HG03045 (cell line): ENCODE measurements around the gene ARHGAP42.

Source experiments
- ATAC-seq: cut with Tn5 transposase; IDR thresholded peaks from one replicate; pipeline ENCODE4 v1.9.1; 2021; ENCODE audit warnings: mild to moderate bottlenecking, moderate library complexity; ENCODE audit not compliant: unreplicated experiment

The ARHGAP42 gene

DNA sequence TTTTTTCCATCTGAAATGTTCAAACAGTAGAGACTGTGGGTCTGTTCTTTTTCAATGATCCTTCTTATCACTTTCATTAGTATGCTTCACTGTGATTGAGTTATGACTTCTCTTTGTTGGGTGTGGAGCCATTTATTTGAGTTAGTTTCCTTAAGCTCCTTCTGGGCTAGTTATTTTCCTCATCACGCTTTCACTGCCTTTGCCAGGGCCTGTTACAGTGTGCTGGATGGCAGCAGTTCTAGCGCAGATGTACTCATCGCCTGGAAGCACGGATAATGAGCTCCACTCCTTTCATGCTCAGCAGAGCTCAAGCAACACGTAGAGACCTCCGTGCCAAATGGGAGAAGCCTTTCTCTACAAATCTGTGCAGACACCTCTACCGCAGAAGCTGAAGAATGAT, 7.0 kb upstream of the ARHGAP42 start:
- ATAC-seq, result no peak

DNA sequence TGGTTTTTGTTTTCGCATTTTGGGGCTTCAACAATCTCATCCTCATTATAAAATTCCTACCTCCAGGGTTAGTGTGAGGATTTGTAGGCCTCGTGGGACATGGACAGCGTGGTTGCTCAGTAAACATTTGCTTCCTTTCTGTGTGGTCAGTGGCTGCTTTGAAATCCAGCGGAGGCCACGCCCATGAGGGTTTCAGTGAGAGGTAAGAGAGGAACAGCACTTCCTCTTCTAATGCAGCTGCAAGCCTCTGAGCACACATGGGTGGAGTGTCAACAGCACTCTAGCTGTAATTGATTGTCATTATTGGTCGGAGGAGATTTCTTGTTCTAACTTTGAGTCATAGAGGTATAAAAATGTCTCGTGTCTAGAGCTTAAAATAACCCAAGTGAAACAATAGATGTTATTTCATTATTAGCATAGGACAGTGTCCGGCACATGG, 6.0 kb upstream of the ARHGAP42 start:
- ATAC-seq, result peak; percentile 99

DNA sequence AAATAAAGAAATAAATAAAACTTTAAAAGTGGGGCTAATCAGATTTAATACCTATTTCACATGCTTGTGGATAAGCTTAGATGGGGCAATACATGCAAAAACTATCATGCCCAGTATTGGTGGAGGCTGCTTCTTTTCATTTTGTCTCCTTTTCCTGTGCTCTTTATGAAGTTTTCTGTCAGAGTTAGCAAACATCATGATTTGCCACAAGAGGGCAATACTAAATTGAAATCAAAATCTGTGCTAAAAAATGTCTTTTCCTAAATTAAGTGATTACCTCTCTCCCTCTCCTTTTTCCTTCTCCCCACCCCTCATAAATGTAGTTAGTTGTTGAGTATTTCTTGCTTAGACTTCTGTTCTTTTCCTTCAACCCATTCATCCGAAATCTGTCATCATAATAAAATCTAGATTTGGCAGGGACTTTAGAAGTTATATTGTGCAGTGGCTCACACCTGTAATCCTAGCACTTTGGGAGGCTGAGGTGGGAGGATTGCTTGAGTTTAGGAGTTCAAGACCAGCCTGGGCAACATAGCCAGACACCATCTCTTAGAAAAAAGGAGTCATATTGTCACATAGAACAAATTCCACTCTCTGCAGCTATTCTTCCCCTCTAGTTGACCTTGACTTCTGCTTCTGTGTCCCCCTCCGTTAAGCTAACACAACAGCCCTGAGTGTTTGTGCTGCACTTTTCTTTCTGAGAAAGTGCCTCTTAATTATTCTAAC, 4.7 kb upstream of the ARHGAP42 start:
- ATAC-seq, result no peak

DNA sequence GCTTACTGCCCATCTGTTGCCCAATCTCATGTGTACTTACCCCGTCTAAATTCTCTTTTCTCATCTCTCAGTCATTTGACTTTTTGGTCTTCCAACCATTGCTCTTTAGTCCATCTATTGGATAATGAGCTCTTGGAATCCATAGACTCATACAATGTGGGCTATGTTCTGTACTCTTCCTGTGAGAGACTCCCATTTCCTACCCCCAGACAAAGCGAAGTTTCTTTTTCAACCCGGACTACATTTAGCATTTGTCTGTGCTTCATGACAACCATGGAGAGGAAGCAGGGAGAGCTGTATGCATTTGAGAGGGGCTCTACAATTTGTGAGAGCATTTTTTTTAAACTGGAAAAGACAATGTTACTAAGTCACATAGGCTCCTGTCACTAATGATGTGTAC, 4.0 kb upstream of the ARHGAP42 start:
- no peak for ATAC-seq

DNA sequence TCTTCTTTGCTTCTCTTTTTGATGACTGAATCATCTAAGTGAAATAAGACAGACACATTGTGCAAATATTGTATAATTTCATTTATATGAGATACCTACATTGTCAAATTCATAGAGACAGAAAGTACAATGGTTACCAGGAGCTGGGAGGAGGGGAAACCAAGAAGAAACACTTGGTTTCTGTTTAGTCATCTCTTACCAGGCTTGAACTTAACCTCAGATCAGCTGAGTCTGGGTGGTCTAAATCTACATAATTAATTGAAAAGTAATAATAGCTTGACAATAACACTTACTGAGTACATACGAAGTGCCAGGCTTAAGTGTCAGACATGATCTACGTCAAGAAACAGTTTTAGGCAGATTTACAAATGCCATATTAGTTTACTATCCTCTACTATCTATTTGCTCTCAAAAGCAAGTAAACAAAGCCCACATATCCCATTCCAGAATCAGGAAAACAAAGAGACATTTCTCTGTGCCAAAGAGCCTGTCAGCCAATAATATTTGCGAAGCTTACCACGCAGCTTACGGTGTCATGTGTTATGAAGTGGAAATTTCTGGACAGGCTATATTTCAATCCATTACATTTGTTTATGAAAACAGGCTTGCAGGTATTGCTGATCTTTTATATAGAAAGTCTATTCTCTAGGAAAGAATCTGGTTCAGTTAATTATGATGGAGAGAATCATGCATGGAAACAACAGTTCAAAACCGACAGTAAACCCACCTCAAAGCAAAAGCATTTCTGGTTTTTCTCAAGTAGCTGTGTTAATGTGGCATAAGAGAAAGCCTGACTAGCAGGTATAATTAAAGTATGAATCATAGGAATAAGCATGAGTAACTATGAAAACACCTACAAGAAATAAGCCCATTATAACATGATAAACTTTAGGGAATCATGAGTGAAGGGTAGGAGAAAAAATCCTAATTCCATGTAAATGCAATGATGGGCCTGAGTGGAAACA, 2.7 kb upstream of the ARHGAP42 start:
- peak; percentile 33 for ATAC-seq

DNA sequence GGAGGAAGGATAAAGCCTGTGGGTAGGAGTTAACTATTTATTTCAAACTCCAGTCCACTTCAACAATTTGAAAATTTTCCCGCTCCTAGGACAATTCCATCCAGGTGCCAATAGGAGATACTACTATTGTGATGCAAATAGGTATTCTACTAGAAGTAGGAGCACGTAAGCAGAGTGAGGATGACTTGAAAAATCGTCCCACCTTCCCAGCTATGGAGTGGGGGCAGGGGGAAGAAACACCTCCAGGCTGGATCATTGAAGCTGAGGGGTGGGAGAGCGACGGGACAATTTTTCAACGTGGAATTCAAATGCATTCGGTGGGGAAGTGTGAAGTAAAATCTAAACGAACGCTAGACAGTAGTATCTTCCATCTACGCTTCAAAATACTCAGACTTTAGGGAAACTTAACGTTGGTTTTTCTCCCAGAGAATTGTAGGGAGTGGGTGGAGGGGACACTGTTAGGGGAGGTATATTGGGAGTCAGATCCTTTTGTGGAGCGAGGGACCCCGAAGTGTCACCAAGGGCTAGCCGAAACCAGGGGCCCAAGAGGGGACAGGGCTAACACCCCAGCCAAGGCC, 523 bp upstream of the ARHGAP42 start:
- ATAC-seq, result no peak

DNA sequence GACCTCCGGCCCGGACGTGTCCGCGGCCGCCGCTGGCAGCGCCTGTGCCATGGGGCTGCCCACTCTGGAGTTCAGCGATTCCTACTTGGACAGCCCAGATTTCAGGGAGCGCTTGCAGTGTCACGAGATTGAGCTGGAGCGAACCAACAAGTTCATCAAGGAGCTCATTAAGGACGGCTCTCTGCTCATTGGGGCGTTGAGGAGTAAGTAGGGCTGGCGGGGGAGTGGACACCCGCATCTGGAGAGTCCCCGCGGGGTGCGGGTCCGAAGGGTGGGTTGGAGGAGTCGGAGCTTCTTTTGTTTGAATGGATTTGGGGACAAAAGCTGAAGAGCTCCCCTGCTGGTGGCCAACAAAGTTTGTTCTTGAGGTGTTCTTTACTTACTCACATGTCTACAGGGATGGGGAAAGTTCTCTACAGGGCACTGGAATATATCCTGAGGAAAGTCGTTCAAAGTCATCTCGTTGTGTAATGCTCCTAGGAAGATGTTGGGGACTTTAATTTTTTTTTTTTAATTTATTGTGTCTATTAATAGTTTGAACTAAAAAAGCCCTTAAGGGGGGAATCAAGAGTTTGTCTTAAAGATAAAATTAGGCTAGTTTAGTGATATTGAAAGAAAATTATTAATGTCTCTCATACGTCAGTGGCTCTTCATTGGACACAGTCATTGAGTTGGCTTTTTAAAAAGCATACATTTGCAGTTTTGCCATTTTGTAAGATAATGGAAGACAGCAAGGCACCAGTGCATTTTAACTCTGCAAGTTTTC, 725 bp downstream of the ARHGAP42 start:
- ATAC-seq, result peak; percentile 63

DNA sequence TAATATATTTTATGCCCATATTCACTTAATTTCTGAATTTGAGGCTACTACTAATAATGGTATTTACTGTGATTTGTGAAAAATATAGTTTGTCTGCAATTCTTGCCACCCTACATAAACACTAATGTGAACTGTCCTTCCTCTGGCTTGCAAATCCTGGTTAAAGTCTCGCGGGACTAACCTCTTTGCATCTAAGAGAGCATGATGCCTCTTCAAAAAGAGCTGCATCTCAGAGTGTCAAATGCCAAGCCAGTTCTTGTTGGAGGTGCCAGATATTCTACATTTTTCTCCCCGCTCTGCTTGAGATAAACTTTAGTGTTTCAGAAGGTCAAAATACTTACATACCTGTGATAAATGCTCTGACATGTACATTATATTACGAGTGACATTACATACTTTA, 2.1 kb downstream of the ARHGAP42 start:
- ATAC-seq, result no peak

DNA sequence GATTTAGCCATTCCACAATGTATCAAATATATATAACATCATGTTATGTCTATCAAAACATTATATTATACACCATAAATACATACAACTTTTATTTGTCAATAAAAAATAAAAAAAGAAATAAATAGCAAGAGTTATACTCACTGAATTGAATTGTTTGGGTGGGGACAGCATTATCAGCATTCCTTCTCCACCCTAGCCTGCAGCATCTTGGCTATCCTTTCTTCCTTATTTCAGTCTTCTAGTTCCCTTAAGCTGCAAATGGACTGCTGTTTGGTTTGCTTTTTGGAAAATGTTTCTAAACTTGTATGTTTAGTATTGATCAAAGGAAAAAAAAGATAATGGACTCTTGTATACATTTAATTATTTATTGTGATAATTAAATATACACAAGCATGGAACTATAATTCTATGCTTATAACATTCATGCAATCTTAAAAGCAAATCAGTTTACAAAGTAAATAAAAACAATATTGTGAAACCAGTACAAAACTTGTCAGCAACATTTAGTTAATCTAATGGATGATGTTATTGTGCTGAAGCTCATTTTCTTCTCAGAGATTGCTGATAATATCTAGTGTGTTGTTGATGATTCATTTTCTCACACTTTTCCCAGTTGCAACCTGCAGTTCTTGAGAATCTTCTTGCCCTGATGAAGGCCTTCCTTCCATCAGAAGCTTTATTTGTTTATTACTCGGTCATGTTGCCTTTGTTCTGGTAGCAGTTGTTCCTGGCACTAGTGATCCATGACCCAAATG, 5.0 kb downstream of the ARHGAP42 start:
- no peak for ATAC-seq

DNA sequence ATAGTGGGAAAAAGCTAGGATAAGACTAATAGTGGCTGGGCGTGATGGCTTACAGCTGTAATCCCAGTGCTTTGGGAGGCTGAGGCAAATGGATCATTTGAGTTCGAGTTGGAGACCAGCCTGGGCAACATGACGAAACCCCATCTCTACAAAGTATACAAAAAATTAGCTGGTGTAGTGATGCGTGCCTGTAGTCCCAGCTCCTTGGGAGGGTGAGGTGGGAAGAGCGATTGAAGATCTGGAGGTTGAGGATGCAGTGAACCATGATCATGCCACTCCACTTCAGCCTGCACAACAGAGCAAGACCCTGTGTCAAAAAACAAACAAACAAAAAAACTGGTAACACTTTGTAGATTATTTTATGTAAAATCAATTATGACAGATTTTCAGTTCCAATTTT, 8.8 kb downstream of the ARHGAP42 start:
- ATAC-seq, result no peak

DNA sequence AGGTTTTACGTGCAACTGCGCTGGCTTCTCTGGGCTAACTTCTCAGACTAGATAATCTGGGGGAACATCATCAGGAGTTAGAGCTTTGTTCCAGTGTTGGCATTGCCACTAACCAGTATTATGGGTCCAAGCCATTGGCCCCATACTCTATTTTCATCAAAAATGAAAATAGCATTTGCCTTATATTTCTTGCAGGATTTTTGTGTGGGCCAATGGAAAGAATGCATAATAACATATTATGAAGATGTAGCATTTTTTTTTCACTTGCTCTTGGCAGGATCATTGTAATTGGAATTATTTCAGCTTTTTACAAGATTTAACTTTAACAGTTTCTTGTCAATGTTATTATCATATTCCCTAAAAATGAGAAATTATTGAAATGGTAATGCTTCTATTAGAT, 16.1 kb downstream of the ARHGAP42 start:
- ATAC-seq, result no peak

DNA sequence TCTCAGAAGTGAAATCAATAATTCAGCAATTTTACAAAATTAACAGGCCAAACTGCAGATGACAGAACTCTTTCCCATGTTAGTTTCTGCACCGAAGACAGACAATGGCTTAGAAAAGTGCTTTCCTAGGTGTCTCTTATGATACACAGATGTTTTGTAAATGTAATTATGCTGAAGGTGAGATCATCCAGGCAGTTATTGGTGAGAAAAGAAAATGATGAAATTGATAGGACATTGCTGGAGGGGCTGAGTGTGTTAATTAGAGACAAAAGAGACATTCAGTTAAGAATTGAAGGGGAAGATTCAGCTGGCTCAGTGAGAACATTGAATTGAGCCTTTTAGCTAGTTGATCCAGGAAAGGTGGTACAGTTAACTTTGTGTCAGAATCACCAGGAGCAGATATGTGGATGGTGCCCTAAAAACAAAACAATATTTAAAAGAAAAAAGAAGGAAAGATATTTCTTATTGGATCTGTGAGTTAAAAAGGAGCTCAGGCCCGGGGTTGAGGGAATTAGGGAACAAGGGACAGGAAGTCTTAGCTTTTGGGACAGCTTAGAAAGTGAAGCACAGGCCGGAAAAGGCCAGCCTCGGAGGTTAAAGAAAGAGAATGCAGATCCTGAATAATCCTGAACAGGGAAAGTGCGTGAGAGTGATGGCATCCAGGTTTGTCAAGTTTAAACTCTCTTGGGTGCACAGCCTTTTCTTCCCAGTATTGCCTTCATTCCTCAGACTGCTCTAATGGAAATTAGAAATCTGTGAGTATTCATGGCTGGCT, 16.9 kb downstream of the ARHGAP42 start:
- ATAC-seq, result no peak

DNA sequence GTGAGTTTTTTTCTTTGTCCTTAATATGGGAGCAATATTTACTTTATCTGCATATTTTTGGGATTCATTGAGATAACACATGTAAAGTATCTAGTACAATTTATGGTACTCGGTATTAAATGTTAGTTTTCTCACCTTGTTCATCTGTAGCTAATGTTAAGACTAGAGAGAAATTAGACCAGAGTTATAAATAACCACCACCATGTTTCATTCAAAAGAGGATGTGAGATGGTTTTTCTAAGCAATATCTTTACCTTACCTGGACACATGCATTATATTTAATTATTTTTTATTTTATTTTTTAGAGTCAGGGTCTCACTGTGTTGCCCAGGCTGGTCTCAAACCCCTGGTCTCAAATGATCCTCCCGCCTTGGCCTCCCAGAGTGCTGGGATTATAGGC, 18.4 kb downstream of the ARHGAP42 start:
- no peak for ATAC-seq

DNA sequence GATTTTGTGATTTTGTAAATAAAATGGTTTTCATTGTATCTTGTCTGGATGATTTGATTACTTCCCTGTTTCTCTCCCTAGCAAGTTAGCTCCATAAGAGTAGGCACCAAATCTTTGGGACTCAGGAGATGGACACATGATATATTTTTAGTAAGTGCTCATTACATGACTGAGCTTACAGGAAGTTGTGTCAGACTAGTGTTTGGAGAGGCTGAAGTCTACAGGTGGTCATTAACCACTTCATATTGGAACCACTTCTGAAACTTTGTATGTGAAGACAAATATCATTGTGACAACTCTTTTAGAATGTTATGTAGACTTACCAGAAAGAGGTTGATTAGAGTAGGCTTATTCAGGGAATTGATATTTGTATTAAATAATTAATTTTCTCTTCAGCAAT, 19.1 kb downstream of the ARHGAP42 start:
- no peak for ATAC-seq

DNA sequence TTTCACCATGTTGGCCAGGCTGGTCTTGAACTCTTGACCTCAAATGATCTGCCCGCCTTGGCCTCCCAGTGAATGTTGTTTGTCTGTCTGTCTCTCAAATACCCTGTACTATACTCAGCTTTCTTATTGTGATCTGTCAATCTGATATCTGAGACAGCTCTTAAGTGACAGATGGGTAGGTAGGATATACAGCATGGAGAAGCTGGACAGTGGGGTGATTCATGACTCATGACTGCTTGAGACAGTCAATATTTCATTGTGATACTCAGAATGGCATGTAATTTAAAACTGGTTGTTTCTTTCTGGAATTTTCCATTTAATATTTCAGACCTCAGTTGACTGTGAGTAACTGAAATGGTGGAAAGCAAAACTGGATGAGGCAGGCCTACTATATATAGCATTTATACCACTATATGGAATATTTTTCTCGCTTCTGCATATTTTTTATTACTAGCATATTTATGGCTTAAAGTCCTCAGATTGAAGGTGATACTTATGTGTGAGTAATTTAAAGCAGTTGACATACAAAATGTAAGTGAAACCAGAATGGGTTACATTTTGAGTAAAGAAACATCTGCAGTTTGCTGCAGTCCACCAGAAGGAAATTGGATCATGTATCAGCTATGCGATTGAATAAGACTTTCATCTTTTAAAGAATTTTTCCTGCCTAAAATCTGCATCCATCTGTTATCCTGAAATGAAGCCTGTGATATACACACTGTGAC, 22.3 kb downstream of the ARHGAP42 start:
- ATAC-seq, result peak; percentile 78

DNA sequence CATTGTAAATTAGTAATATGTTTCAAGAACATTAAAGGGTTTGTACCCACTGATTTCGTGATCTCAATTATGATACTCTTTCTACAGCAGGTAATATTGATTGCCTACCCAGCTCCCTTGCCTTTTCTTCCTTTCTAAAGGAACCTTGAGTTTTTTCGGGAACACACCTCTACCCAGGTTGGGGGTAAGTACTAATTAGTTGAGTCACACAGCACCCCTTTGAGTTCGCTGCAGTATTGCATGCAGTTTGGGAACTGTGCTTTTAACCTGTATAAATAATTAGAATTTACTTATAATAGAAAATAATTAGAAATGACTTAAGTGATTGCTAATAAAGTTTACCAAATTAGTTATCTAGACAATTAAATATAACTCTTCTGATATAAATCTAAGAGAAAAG, 24.9 kb downstream of the ARHGAP42 start:
- ATAC-seq, result no peak

DNA sequence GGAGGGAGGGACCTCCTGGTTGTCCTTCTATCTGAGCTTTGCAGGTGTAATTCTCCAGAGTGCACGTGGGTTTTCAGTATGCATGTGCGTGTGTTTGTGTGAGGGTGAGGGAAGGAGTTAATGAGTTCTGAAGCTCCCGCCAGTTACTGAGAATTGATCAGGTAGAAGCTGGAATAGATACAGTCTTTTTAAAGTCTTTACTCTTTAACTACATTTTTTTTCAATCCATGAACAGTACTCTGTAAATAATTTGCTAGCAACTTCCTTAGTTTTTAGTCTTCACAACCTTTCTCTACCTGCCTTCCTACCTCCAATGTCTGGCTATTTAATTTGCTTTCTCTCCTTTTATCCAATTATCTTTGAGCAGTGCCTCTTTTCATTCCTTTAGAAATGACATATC, 25.5 kb downstream of the ARHGAP42 start:
- ATAC-seq, result no peak

DNA sequence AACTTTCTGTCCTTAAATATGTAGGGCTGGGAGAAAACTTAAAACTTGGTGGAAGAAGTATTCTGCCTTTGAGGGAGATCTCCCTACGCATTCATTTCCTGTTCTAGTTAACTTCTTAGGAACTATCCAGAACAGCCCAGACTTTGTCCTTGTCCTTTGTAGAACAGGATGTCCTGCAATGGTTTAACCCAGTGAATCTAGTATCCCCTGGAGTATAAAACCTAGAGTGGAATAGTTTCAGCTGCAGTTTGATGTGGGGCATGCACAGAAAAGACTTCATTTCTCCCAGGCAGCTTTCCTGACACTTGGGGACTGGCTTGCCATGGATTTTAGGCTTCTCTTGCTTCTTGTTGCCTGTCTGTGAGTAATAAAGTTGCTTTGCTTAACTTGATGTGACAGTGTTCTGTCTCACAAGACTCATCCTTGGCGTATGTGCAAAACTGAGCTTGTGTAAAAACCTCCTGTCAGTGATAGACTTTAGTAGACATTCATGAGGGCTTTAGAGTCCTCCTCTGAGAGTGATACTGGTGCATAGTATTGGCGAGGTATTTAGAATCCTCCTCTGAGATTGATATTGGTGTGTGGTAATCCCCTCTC, 28.2 kb downstream of the ARHGAP42 start:
- no peak for ATAC-seq
